ENCODE results near the gene CADPS. TPM values are rescaled to one million over a fixed set of nuclear protein-coding genes. Genes with fewer than 3 reads are reported as not detected.

Gene CADPS
- polyA plus RNA-seq, 3 donors = not detected

GRCh38 chr3:62592408-62592807 lies 282.8 kb downstream of the CADPS start:
- TF ChIP-seq, protein P1, sequence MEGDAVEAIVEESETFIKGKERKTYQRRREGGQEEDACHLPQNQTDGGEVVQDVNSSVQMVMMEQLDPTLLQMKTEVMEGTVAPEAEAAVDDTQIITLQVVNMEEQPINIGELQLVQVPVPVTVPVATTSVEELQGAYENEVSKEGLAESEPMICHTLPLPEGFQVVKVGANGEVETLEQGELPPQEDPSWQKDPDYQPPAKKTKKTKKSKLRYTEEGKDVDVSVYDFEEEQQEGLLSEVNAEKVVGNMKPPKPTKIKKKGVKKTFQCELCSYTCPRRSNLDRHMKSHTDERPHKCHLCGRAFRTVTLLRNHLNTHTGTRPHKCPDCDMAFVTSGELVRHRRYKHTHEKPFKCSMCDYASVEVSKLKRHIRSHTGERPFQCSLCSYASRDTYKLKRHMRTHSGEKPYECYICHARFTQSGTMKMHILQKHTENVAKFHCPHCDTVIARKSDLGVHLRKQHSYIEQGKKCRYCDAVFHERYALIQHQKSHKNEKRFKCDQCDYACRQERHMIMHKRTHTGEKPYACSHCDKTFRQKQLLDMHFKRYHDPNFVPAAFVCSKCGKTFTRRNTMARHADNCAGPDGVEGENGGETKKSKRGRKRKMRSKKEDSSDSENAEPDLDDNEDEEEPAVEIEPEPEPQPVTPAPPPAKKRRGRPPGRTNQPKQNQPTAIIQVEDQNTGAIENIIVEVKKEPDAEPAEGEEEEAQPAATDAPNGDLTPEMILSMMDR (IDR thresholded peaks at IDR 0.05) = no peak
- Histone ChIP-seq H4K20me1 (ENCODE audit: insufficient read depth, low read length) (no peaks in the 10 kb centered on the region), H3K9me3 (replicated peaks in 1 of 2; ENCODE audit: control insufficient read depth in 1 of 2, insufficient read depth in 1 of 2, low read length in 2 of 2) (no peaks in the 10 kb centered on the region), H3K27ac (ENCODE audit: low read depth in 1 of 2, low read length in 2 of 2) (no peak overlapping the region), H3K4me1 (ENCODE audit: control insufficient read depth in 1 of 2, insufficient read depth in 2 of 2, low read length in 2 of 2) (no peaks in the 10 kb centered on the region), H3K4me2 (replicated peaks; ENCODE audit: extremely low read depth, low read length, poor library complexity, severe bottlenecking) (no peak overlapping the region), H3K4me3 (replicated peaks in 1 of 3; ENCODE audit: low read depth in 2 of 3, low read length in 3 of 3) (no peak overlapping the region), H3K27me3 (ENCODE audit: control insufficient read depth in 2 of 2, insufficient read depth in 2 of 2, low read length in 2 of 2) (no peaks in the 10 kb centered on the region), H3K9ac (ENCODE audit: insufficient read depth, low read length, poor library complexity, severe bottlenecking) (no peak overlapping the region), H2AFZ (ENCODE audit: insufficient read depth, low read depth, low read length, poor library complexity, severe bottlenecking) (no peak overlapping the region), H3K79me2 (ENCODE audit: insufficient read depth, low read length) (no peaks in the 10 kb centered on the region), H3K36me3 (replicated peaks in 1 of 2; ENCODE audit: control insufficient read depth in 1 of 2, insufficient read depth in 2 of 2, low read length in 2 of 2) (no peaks in the 10 kb centered on the region)
- Mint-ChIP-seq H3K27ac (no peak overlapping the region), H3K9me3 (peaks cover 0 to 2% (median 0%) of the 10 kb centered on the region in 7 donors), H3K4me1 (no peaks in the 10 kb centered on the region), H3K27me3 (ENCODE audit: low read depth in 3 of 3) (peaks cover 0 to 5% (median 2%) of the 10 kb centered on the region in 3 donors), H3K36me3 (no peaks in the 10 kb centered on the region), H3K4me3 (no peak overlapping the region)
- DNase-seq = no peak
- no CpG with 5 or more reads among the region's 3 CpGs for WGBS (ENCODE audit: insufficient coverage)
- intact Hi-C loops (cut with micrococcal nuclease) = no loop called here

DNA sequence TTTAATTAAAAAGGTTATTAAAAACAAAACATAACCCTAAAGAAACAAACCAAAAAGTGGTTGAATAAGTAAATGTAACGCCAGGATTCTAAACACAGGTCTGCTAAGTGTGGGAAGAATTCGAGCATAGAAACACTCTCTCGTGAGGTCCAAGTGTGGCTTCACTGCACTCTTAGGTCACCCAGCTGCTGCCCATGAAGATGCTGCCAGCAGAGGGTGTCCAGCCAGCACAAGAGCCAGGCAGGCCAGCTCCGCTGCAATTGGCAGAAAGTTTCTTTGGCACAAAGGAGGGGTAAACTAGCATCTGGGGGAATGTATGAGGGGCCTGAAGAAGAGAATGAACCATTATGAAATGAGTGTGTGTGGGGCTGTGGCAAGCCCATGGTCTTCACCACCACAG lies 286.1 kb downstream of the CADPS start:
- no peak overlapping the region for H3K27ac Mint-ChIP-seq
- no peaks in the 10 kb centered on the region for H3K4me1 Mint-ChIP-seq
- H4K20me1 ChIP-seq (ENCODE audit: insufficient read depth, low read length) = no peaks in the 10 kb centered on the region
- H3K9me3 ChIP-seq (replicated peaks in 1 of 2; ENCODE audit: control insufficient read depth in 1 of 2, insufficient read depth in 1 of 2, low read length in 2 of 2) = no peaks in the 10 kb centered on the region
- H3K4me1 ChIP-seq (ENCODE audit: control insufficient read depth in 1 of 2, insufficient read depth in 2 of 2, low read length in 2 of 2) = no peaks in the 10 kb centered on the region
- H3K36me3 Mint-ChIP-seq = no peaks in the 10 kb centered on the region
- no peaks in the 10 kb centered on the region for H3K79me2 ChIP-seq (ENCODE audit: insufficient read depth, low read length)
- no peak overlapping the region for H3K27ac ChIP-seq (ENCODE audit: low read depth in 1 of 2, low read length in 2 of 2)
- H3K27me3 Mint-ChIP-seq (ENCODE audit: low read depth in 3 of 3) = peaks cover 0 to 5% (median 2%) of the 10 kb centered on the region in 3 donors
- no peak overlapping the region for H3K9ac ChIP-seq (ENCODE audit: insufficient read depth, low read length, poor library complexity, severe bottlenecking)
- TF ChIP-seq, protein P1 (IDR thresholded peaks at IDR 0.05) = no peak
- intact Hi-C loops (cut with micrococcal nuclease) = no loop called here
- DNase-seq = no peak
- no peaks in the 10 kb centered on the region for H3K27me3 ChIP-seq (ENCODE audit: control insufficient read depth in 2 of 2, insufficient read depth in 2 of 2, low read length in 2 of 2)
- H2AFZ ChIP-seq (ENCODE audit: insufficient read depth, low read depth, low read length, poor library complexity, severe bottlenecking) = no peak overlapping the region
- H3K36me3 ChIP-seq (replicated peaks in 1 of 2; ENCODE audit: control insufficient read depth in 1 of 2, insufficient read depth in 2 of 2, low read length in 2 of 2) = no peaks in the 10 kb centered on the region
- no peak overlapping the region for H3K4me3 ChIP-seq (replicated peaks in 1 of 3; ENCODE audit: low read depth in 2 of 3, low read length in 3 of 3)
- H3K9me3 Mint-ChIP-seq = peaks cover 0 to 5% (median 0%) of the 10 kb centered on the region in 7 donors
- no peak overlapping the region for H3K4me3 Mint-ChIP-seq
- no peak overlapping the region for H3K4me2 ChIP-seq (replicated peaks; ENCODE audit: extremely low read depth, low read length, poor library complexity, severe bottlenecking)
- WGBS (ENCODE audit: insufficient coverage) = 88% methylated on average over 3 of the region's 4 CpGs
